Measurements from ENCODE around the gene KIF2C.

The KIF2C gene

DNA sequence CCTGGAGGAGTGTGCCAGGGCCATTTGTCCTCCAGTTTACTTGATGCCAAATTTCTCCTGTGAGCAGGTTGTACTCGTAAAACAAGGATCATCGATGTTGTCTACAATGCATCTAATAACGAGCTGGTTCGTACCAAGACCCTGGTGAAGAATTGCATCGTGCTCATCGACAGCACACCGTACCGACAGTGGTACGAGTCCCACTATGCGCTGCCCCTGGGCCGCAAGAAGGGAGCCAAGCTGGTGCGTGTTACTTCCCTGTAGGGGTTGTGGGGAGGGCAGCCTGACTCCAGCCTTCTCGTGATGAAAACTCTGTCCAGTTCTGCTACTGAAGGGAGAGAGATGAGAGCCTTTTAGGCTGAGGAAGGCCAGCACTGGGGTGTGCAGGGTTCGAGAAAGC is 37.9 kb downstream of the KIF2C start:
- H3K36me3 ChIP-seq (ENCODE audit: control insufficient read depth in 1 of 2, insufficient read depth in 2 of 2, low read length in 2 of 2): peaks cover 19 to 44% of the 10 kb centered on the region in 2 donors
- H3K9me3 ChIP-seq (ENCODE audit: control insufficient read depth in 1 of 2, low read length in 2 of 2): no peaks in the 10 kb centered on the region
- H3K27me3 ChIP-seq (ENCODE audit: low read depth, low read length): no peaks in the 10 kb centered on the region
- peak overlapping the region in 1 of 2 donors; percentile 81 for H3K4me3 ChIP-seq (ENCODE audit: low read depth in 1 of 2, low read length in 2 of 2)
- H3K4me1 ChIP-seq (ENCODE audit: control insufficient read depth in 1 of 2, insufficient read depth in 2 of 2, low read length in 2 of 2): peaks cover 0 to 23% of the 10 kb centered on the region in 2 donors
- H3K27ac ChIP-seq (ENCODE audit: low read length): no peak overlapping the region

DNA sequence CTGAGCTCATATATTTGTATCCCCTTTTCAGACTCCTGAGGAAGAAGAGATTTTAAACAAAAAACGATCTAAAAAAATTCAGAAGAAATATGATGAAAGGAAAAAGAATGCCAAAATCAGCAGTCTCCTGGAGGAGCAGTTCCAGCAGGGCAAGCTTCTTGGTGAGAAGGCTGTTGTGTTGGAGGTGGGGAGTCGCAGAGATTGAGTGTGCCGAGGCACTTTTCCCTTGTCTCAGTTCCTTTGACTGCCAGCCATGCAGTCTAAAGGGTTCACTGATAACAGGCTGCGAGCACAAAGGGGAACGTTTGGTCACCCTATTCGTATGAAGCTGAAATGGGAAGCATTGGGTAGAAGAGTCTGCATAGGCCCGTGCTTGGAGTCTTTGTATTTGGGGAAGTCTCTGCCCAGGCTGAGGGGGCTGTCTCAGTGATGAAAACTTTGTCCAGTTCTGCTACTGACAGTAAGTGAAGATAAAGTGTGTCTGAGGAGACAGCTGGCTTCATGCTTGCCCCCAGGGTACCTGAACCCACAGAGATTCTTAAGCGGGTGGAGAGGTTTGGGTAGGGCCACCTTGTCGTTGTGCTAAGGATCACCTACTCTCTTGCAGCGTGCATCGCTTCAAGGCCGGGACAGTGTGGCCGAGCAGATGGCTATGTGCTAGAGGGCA is 38.5 kb downstream of the KIF2C start:
- H3K4me1 ChIP-seq (ENCODE audit: control insufficient read depth in 1 of 2, insufficient read depth in 2 of 2, low read length in 2 of 2): peaks cover 0 to 23% of the 10 kb centered on the region in 2 donors
- H3K36me3 ChIP-seq (ENCODE audit: control insufficient read depth in 1 of 2, insufficient read depth in 2 of 2, low read length in 2 of 2): peaks cover 19 to 44% of the 10 kb centered on the region in 2 donors
- H3K27me3 ChIP-seq (ENCODE audit: low read depth, low read length): no peaks in the 10 kb centered on the region
- no peak overlapping the region for H3K4me3 ChIP-seq (ENCODE audit: low read depth in 1 of 2, low read length in 2 of 2)
- no peaks in the 10 kb centered on the region for H3K9me3 ChIP-seq (ENCODE audit: control insufficient read depth in 1 of 2, low read length in 2 of 2)
- H3K27ac ChIP-seq (ENCODE audit: low read length): no peak overlapping the region

DNA sequence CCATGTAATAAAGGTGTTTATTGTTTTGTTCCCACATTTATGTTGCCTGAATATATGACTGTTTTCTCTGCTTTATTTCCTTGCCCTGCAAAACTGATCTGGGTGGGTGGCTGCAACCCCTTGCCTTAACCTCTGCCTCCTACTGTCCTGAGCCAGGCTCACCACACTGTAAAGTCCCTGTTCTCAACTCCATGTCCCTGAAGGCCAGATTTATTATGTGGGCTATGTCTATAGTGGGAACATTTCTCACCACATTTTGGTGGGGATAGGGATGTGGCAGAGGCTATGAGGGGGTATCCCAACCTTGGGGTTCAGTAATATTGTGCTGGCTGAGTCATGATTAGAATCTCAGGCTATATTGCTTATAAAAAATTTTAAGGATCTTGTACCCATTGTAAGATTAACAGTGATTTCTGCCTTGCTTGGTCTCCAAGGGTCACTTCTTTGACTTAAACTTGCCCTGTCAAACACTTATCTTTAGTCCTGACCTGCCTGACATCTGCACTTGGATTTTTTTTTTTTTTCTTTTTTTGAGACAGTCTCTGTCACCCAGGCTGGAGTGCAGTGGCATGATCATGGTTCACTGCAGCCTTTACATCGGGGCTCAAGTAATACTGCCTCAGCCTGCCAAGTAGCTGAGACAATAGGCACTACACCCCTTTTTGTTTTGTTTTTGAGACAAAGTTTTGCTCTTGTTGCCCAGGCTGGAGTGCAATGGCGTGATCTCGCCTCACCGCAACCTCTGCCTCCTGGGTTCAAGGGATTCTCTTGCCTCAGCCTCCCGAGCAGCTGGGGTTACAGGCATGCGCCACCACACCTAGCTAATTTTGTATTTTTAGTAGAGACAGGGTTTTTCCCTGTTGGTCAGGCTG is 39.3 kb downstream of the KIF2C start:
- Histone ChIP-seq H3K27ac (ENCODE audit: low read length) (no peak overlapping the region), H3K9me3 (ENCODE audit: control insufficient read depth in 1 of 2, low read length in 2 of 2) (no peaks in the 10 kb centered on the region), H3K36me3 (ENCODE audit: control insufficient read depth in 1 of 2, insufficient read depth in 2 of 2, low read length in 2 of 2) (peaks cover 19 to 44% of the 10 kb centered on the region in 2 donors), H3K4me3 (ENCODE audit: low read depth in 1 of 2, low read length in 2 of 2) (no peak overlapping the region), H3K27me3 (ENCODE audit: low read depth, low read length) (no peaks in the 10 kb centered on the region), H3K4me1 (ENCODE audit: control insufficient read depth in 1 of 2, insufficient read depth in 2 of 2, low read length in 2 of 2) (peaks cover 0 to 26% of the 10 kb centered on the region in 2 donors)

DNA sequence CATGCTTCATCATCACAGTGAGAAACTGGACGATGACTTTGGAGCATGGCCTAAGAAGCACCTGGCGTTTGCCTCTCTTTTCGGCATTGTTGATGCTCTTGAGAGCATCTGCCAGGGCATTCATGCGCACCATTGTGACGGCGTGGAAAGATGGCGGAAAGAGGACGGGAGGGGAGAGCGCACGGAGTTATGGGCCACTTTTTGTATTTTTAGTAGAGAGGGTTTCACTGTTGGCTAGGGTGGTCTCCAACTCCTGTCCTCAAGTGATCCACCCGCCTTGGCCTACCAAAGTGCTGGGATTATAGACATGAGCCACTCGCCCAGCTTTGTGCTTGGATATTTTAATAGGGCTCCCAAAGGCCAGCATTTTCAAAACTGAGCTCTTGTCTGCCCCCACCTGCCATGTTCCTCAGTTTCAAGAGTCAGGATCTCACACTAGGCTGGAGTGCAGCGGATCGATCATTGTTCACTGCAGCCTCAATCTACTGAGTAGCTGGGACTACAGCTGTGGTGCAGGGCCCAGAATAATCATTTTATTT is 41.0 kb downstream of the KIF2C start:
- no peaks in the 10 kb centered on the region for H3K27me3 ChIP-seq (ENCODE audit: low read depth, low read length)
- H3K27ac ChIP-seq (ENCODE audit: low read length): no peak overlapping the region
- H3K4me1 ChIP-seq (ENCODE audit: control insufficient read depth in 1 of 2, insufficient read depth in 2 of 2, low read length in 2 of 2): peaks cover 7 to 33% of the 10 kb centered on the region in 2 donors
- no peak overlapping the region for H3K4me3 ChIP-seq (ENCODE audit: low read depth in 1 of 2, low read length in 2 of 2)
- no peaks in the 10 kb centered on the region for H3K9me3 ChIP-seq (ENCODE audit: control insufficient read depth in 1 of 2, low read length in 2 of 2)
- peaks cover 19 to 44% of the 10 kb centered on the region in 2 donors for H3K36me3 ChIP-seq (ENCODE audit: control insufficient read depth in 1 of 2, insufficient read depth in 2 of 2, low read length in 2 of 2)

DNA sequence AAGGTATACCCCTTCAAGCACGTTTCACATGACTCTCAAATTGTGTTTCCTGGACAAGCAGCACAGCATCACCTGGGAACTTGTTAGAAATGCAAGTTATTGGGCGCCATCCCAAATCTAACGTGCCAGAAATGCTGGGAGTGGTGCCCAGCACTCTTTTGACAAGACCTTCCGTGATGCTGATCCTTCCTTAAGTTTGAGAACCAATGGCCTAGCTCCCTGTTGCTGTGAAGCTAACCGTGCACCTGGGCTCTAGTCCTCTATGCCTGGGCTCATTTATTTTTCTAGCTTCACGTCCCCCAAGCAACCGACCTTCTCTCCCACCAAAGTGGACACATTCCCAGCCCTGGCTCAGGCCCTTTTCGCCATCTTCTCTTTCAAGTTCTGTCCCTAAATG is 44.1 kb downstream of the KIF2C start:
- peaks cover 11 to 21% of the 10 kb centered on the region in 2 donors for H3K4me1 ChIP-seq (ENCODE audit: control insufficient read depth in 1 of 2, insufficient read depth in 2 of 2, low read length in 2 of 2)
- H3K36me3 ChIP-seq (ENCODE audit: control insufficient read depth in 1 of 2, insufficient read depth in 2 of 2, low read length in 2 of 2): peaks cover 5 to 27% of the 10 kb centered on the region in 2 donors
- no peak overlapping the region for H3K27ac ChIP-seq (ENCODE audit: low read length)
- no peaks in the 10 kb centered on the region for H3K27me3 ChIP-seq (ENCODE audit: low read depth, low read length)
- H3K4me3 ChIP-seq (ENCODE audit: low read depth in 1 of 2, low read length in 2 of 2): peak overlapping the region; percentile 9 to 55
- H3K9me3 ChIP-seq (ENCODE audit: control insufficient read depth in 1 of 2, low read length in 2 of 2): no peaks in the 10 kb centered on the region

DNA sequence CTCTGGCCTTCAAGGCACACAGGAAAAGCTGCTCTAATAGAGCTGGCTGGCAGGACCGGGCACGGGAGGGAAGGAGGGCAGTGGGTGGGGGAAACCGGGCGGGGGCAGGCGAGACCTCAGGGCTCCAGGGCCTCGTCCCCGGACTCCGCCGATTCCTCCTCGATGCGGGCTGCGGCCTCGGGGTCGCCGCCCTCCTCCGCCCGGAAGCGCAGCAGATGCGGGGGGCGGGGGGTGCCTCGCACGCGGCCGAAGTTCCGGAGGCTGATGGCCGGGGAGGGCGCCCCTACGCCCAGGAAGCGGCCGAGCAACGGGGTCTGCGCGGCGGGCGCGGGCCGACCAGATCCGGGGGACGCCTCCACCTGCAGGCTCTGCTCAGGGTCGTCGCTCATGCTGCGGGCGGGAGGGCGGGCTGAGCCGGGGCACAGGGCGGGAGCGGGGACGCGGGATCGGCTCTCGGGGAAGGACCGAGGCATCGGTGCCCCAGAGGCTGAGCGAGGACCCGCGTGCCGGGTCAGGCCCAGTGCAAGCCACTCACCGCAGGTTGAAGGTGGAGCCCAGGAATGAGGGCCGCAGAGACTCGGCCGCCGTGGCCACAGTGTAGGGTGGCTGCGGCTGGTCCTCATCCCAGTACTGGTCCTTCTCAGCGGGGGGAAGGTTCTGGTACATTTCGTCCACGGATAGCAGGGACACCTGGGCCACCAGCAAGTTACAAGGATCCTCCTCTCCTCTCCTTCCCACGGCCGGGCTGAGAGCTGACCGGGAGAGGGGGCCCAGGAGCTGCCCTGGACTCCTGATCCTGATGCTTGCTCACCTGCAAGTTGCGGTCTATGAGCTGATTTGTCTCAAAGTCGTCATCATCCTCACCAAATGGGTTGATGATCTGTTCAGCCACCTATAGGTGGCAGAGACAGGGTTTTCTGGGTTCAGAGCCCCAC is 44.7 kb downstream of the KIF2C start:
- H3K4me3 ChIP-seq (ENCODE audit: low read depth in 1 of 2, low read length in 2 of 2): peak overlapping the region; percentile 52 to 55

DNA sequence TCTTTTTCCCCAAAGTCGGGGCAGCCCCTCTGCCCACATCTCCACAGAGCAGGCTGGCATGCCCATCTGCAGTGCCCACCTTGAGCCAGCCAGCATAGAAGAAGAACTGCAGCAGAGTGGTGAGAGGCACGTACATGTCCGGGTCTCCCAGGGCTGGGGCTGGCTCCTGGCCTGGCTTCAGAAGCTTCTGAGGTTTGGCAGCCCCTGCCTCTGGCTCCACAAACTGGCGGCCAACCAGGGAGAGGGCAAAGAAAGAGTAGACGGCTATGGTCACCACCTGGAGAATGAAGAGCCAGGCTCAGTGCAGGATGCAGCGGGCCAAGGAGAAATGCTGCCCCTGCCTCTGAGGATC is 45.4 kb downstream of the KIF2C start:
- no peaks in the 10 kb centered on the region for H3K9me3 ChIP-seq (ENCODE audit: control insufficient read depth in 1 of 2, low read length in 2 of 2)
- peaks cover 0 to 15% of the 10 kb centered on the region in 2 donors for H3K36me3 ChIP-seq (ENCODE audit: control insufficient read depth in 1 of 2, insufficient read depth in 2 of 2, low read length in 2 of 2)
- H3K4me3 ChIP-seq (ENCODE audit: low read depth in 1 of 2, low read length in 2 of 2): peak overlapping the region in 1 of 2 donors; percentile 55
- H3K27ac ChIP-seq (ENCODE audit: low read length): no peak overlapping the region
- H3K27me3 ChIP-seq (ENCODE audit: low read depth, low read length): no peaks in the 10 kb centered on the region
- H3K4me1 ChIP-seq (ENCODE audit: control insufficient read depth in 1 of 2, insufficient read depth in 2 of 2, low read length in 2 of 2): peaks cover 11 to 21% of the 10 kb centered on the region in 2 donors

More for the DNA sequence above, 44.7 kb downstream of the KIF2C start:
- H3K27ac ChIP-seq (ENCODE audit: low read length): no peak overlapping the region
- H3K36me3 ChIP-seq (ENCODE audit: control insufficient read depth in 1 of 2, insufficient read depth in 2 of 2, low read length in 2 of 2): peaks cover 0 to 20% of the 10 kb centered on the region in 2 donors
- H3K4me1 ChIP-seq (ENCODE audit: control insufficient read depth in 1 of 2, insufficient read depth in 2 of 2, low read length in 2 of 2): peaks cover 11 to 21% of the 10 kb centered on the region in 2 donors
- no peaks in the 10 kb centered on the region for H3K27me3 ChIP-seq (ENCODE audit: low read depth, low read length)
- H3K9me3 ChIP-seq (ENCODE audit: control insufficient read depth in 1 of 2, low read length in 2 of 2): no peaks in the 10 kb centered on the region

DNA sequence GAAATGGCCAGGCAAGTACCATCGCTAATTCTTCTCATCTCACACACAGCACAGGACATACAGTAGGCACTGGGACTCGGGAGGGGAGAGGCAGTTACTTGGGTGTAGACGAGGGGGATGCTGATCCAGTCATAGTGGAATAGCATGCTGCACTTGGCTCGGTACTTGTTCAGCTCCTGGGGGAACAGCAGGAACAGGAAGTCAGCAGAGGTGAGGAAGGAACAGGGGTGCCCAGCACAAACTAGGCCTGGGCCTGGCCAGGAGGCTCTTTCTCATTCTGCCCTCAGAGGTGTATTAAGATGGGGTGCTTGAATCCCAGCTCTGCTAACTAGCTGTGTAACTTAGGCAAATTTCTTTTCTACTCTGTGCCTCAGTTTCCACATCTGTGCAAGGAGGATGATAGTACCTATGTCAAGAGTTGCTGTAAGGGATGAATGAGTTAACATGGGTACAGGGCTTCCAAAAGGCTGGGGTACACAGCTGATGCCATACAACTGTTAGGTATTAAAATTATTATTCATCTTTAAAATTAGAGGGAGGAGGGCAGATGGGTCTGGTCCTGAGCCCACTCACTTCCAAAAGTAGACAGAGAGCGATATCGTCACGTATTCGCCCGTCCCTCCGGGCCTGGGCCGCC is 46.0 kb downstream of the KIF2C start:
- Histone ChIP-seq H3K9me3 (ENCODE audit: control insufficient read depth in 1 of 2, low read length in 2 of 2) (no peaks in the 10 kb centered on the region), H3K4me3 (ENCODE audit: low read depth in 1 of 2, low read length in 2 of 2) (peak overlapping the region; percentile 55 to 66), H3K36me3 (ENCODE audit: control insufficient read depth in 1 of 2, insufficient read depth in 2 of 2, low read length in 2 of 2) (peaks cover 0 to 12% of the 10 kb centered on the region in 2 donors), H3K4me1 (ENCODE audit: control insufficient read depth in 1 of 2, insufficient read depth in 2 of 2, low read length in 2 of 2) (peaks cover 11 to 21% of the 10 kb centered on the region in 2 donors), H3K27ac (ENCODE audit: low read length) (no peak overlapping the region), H3K27me3 (ENCODE audit: low read depth, low read length) (no peaks in the 10 kb centered on the region)

DNA sequence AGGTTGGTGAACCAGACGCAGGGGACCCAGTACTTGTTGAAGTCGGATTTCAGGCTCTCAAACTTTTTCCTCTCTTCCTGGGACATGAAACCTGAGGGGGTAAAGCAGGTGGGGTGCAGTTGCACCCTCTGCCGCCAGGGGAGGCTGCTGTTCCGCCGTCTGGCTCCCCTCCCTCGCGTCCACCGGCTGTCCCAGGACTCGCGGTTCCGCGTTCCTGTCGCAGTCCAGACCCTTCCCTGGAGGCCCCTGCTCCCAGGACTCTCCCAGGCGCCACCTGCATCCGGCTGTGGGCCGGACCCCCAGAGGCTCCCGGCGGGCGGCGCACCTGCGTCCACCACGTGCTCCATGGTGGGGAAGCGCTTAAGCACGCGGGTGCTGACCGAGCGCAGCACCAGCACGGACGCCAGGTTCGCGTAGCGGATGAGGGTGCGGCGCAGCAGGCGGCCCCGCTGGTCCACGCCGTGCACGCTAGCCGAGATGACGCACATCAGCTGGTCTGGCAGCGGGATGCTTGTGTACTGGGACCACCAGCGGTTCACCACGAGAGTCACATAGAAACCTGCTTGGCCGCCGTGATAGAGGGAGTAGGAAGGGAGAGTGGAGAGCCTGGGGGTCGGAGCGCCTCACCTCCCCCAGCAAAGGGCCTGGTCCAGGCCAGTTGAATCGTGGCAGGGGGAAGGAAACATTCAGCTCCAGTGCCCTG is 46.7 kb downstream of the KIF2C start:
- Histone ChIP-seq H3K9me3 (ENCODE audit: control insufficient read depth in 1 of 2, low read length in 2 of 2) (no peaks in the 10 kb centered on the region), H3K27me3 (ENCODE audit: low read depth, low read length) (no peaks in the 10 kb centered on the region), H3K4me3 (ENCODE audit: low read depth in 1 of 2, low read length in 2 of 2) (peak overlapping the region; percentile 55 to 66), H3K4me1 (ENCODE audit: control insufficient read depth in 1 of 2, insufficient read depth in 2 of 2, low read length in 2 of 2) (peaks cover 11 to 21% of the 10 kb centered on the region in 2 donors), H3K27ac (ENCODE audit: low read length) (no peak overlapping the region), H3K36me3 (ENCODE audit: control insufficient read depth in 1 of 2, insufficient read depth in 2 of 2, low read length in 2 of 2) (peaks cover 0 to 5% of the 10 kb centered on the region in 2 donors)

DNA sequence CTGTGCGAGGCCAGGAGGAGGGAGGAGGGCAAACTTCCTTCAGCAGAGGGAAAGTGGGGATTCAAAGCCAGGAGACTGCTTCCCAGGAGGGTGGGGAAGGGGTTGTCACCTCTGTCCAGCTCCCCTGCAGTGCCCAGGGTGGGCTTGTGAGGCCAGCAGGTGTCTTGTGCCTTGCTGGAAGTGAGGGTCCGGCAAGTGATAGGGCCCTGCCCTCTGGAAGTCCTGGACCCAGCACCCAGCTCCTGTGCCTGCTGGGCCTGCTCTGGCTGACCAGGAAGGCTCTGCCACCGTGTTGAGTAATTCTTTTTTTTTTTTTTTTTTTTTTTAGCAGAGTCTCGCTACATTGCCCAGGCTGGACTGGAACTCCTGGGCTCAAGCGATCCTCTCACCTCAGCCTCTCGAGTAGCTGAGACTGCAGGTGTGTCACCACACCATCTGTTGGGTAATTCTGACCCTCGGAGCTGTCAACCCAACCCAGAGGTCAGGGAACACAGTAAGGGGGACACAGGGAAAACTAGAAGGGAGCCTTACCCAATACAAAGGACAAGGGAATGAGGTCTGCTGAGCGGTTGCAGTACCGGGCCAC is 47.3 kb downstream of the KIF2C start:
- Histone ChIP-seq H3K27ac (ENCODE audit: low read length) (no peak overlapping the region), H3K4me3 (ENCODE audit: low read depth in 1 of 2, low read length in 2 of 2) (peak overlapping the region; percentile 55 to 66), H3K9me3 (ENCODE audit: control insufficient read depth in 1 of 2, low read length in 2 of 2) (no peaks in the 10 kb centered on the region), H3K27me3 (ENCODE audit: low read depth, low read length) (no peaks in the 10 kb centered on the region), H3K4me1 (ENCODE audit: control insufficient read depth in 1 of 2, insufficient read depth in 2 of 2, low read length in 2 of 2) (peaks cover 11 to 21% of the 10 kb centered on the region in 2 donors), H3K36me3 (ENCODE audit: control insufficient read depth in 1 of 2, insufficient read depth in 2 of 2, low read length in 2 of 2) (no peaks in the 10 kb centered on the region)

Data from muscle layer of duodenum (tissue), 2 donors.